A549 (cell line): Measurements from ENCODE around the gene CRMP1. TPM values are rescaled to one million over a fixed set of nuclear protein-coding genes. Genes with fewer than 3 reads are reported as not detected.

ENCODE experiments used
- ATAC-seq, 2 experiments: fragments of 200-7000 bp in 1 of 2; fragments of >200 bp in 1 of 2; cut with Nextera tagmentation in 1 of 2; cut with Tn5 transposase in 1 of 2; 3 replicates each; pipeline versions ENCODE4 v1.8.0 to v1.9.1; 2018 to 2020; ENCODE audit warnings: mild to moderate bottlenecking in 1 of 2, moderate library complexity in 1 of 2
- CTCF ChIA-PET: fragments of 300-600 bp; sonication (Branson Sonifier 250); formaldehyde crosslinking; extraction: SDS; loops from one replicate; lab custom pipeline; 2021; ENCODE audit warnings: antibody characterized with exemption, inconsistent platforms; lab: Yijun Ruan, JAX
- POLR2A ChIA-PET: fragments of 350-600 bp; formaldehyde crosslinking; extraction: SDS; loops from one replicate; lab custom pipeline; 2021; ENCODE audit warnings: antibody characterized with exemption, inconsistent platforms; lab: Yijun Ruan, JAX
- DNase-seq, 2 experiments: peaks; one replicate each; pipeline versions ENCODE4 v3.0.0 to v3.0.0-alpha.2; 2011 to 2016; ENCODE audit warnings: low read depth in 1 of 2, low spot score in 1 of 2
- FAIRE-seq: peaks from 2 replicates; lab custom pipeline; 2011; peaks lifted over from hg19 to GRCh38; lab: Jason Lieb, UNC
- H3K27ac ChIP-seq, 2 experiments: fragments of >200 bp; sonication (Bioruptor Twin); formaldehyde crosslinking; 3 replicates each; pipeline ENCODE4 v1.5.1; 2016 to 2017
- H3K4me1 ChIP-seq: fragments of >200 bp; sonication (Bioruptor Twin); formaldehyde crosslinking; 3 replicates; pipeline ENCODE4 v1.6.1; 2016
- H3K4me2 ChIP-seq: fragments of >200 bp; sonication (Bioruptor Twin); formaldehyde crosslinking; 3 replicates; pipeline ENCODE4 v1.6.1; 2016
- H3K4me3 ChIP-seq: fragments of >200 bp; sonication (Bioruptor Twin); formaldehyde crosslinking; 3 replicates; pipeline ENCODE4 v1.5.1; 2016
- H3K9me3 ChIP-seq: fragments of >200 bp; sonication (Bioruptor Twin); formaldehyde crosslinking; 3 replicates; pipeline ENCODE4 v1.6.1; 2016
- CBX2 ChIP-seq: fragments of 200-600 bp; sonication (generic); IDR thresholded peaks from 2 replicates; pipeline ENCODE4 v1.6.1; 2016; ENCODE audit warnings: low read depth, mild to moderate bottlenecking, borderline replicate concordance
- CBX8 ChIP-seq: fragments of 200-600 bp; sonication (generic); IDR thresholded peaks from 2 replicates; pipeline ENCODE4 v1.6.1; 2016
- CEBPB ChIP-seq, 2 experiments: fragments of >200 bp in 1 of 2; sonication (Bioruptor Twin) in 1 of 2; formaldehyde crosslinking in 1 of 2; IDR thresholded peaks; 2 replicates each; pipeline ENCODE4 v1.6.1; 2012 to 2016
- CHD2 ChIP-seq: fragments of 150-350 bp; IDR thresholded peaks from 2 replicates; pipeline ENCODE4 v1.6.1; 2014; ENCODE audit warnings: low read length; ENCODE audit not compliant: partially characterized antibody
- EHF ChIP-seq: fragments of 250-450 bp; sonication (Bioruptor Pico); IDR thresholded peaks from 2 replicates; pipeline ENCODE4 v1.5.0; 2020; ENCODE audit warnings: mild to moderate bottlenecking
- EHMT2 ChIP-seq: fragments of 200-600 bp; sonication (generic); IDR thresholded peaks from 2 replicates; pipeline ENCODE4 v1.6.1; 2016; ENCODE audit warnings: antibody characterized with exemption, low read depth, mild to moderate bottlenecking, moderate library complexity
- EP300 ChIP-seq, 2 experiments: fragments of >200 bp; sonication (Bioruptor Twin); formaldehyde crosslinking; IDR thresholded peaks; 2 replicates in 1 of 2; 3 replicates in 1 of 2; pipeline ENCODE4 v1.6.1; 2016 to 2017
- ESRRA ChIP-seq: fragments of 150-350 bp; IDR thresholded peaks from 2 replicates; pipeline ENCODE4 v1.6.1; 2014; ENCODE audit warnings: mild to moderate bottlenecking, low read length, borderline replicate concordance
- FOSB ChIP-seq: fragments of 250-450 bp; sonication (Bioruptor Pico); IDR thresholded peaks from 2 replicates; pipeline ENCODE4 v1.5.0; 2020; ENCODE audit warnings: mild to moderate bottlenecking, moderate library complexity
- FOXS1 ChIP-seq: fragments of 250-450 bp; sonication (Bioruptor Pico); IDR thresholded peaks from 2 replicates; pipeline ENCODE4 v1.5.0; 2020; ENCODE audit warnings: mild to moderate bottlenecking, moderate library complexity
- GATA3 ChIP-seq: IDR thresholded peaks from 2 replicates; pipeline ENCODE4 v1.6.1; 2012; ENCODE audit warnings: borderline replicate concordance
- HOXA7 ChIP-seq: fragments of 250-450 bp; sonication (Bioruptor Pico); IDR thresholded peaks from 2 replicates; pipeline ENCODE4 v1.5.0; 2020; ENCODE audit warnings: mild to moderate bottlenecking, moderate library complexity
- KDM5A ChIP-seq: fragments of 200-600 bp; sonication (generic); IDR thresholded peaks from 2 replicates; pipeline ENCODE4 v1.6.1; 2016; ENCODE audit warnings: antibody characterized with exemption, mild to moderate bottlenecking
- MAZ ChIP-seq: fragments of 150-350 bp; IDR thresholded peaks from 2 replicates; pipeline ENCODE4 v1.6.1; 2014; ENCODE audit warnings: antibody characterized with exemption, low read depth, low read length, borderline replicate concordance
- NFE2L2 ChIP-seq: fragments of 150-350 bp; conservative IDR thresholded peaks from 2 replicates; pipeline ENCODE4 v1.6.1; 2014; ENCODE audit warnings: low read length
- NPAS2 ChIP-seq: fragments of 250-450 bp; sonication (Bioruptor Pico); IDR thresholded peaks from 2 replicates; pipeline ENCODE4 v1.8.0; 2022; ENCODE audit warnings: mild to moderate bottlenecking, moderate library complexity, borderline replicate concordance
- PHF8 ChIP-seq: fragments of 200-600 bp; sonication (generic); IDR thresholded peaks from 2 replicates; pipeline ENCODE4 v1.6.1; 2016; ENCODE audit warnings: low read depth, mild to moderate bottlenecking, antibody characterized with exemption, moderate library complexity, borderline replicate concordance
- POLR2A ChIP-seq: IDR thresholded peaks from 2 replicates; pipeline ENCODE4 v1.6.1; 2012; ENCODE audit warnings: mild to moderate bottlenecking, low read length
- SREBF2 ChIP-seq: fragments of 450-650 bp; IDR thresholded peaks from 2 replicates; pipeline ENCODE4 v1.6.1; 2014; ENCODE audit warnings: mild to moderate bottlenecking, moderate library complexity
- TFCP2L1 ChIP-seq: fragments of 250-450 bp; sonication (Bioruptor Pico); IDR thresholded peaks from 2 replicates; pipeline ENCODE4 v1.5.0; 2021; ENCODE audit warnings: mild to moderate bottlenecking
- TP53 ChIP-seq: fragments of 250-450 bp; sonication (Bioruptor Pico); IDR thresholded peaks from 2 replicates; pipeline ENCODE4 v1.5.0; 2021; ENCODE audit warnings: mild to moderate bottlenecking, moderate library complexity
- ZFP36 ChIP-seq: fragments of 450-650 bp; IDR thresholded peaks from 2 replicates; pipeline ENCODE4 v1.6.1; 2014; ENCODE audit warnings: borderline replicate concordance; ENCODE audit not compliant: partially characterized antibody
- WGBS: methylation state at CpG from one replicate; pipeline ENCODE4 v1.1.6; 2017; ENCODE audit errors: missing lambda C conversion rate; 5-methylcytosine and 5-hydroxymethylcytosine counted together
- polyA plus RNA-seq, 4 experiments: library from polyadenylated mRNA; depleted of rRNA in 3 of 4; stranded (reverse); fragments of >200 nt; fragmentation: RNase III in 1 of 4; extraction: RNeasy Plus Mini Kit Qiagen cat#74134 plus additional on column Dnase treatment in 1 of 4; gene quantifications; 2 replicates in 3 of 4; 3 replicates in 1 of 4; pipeline ENCODE4 v1.2.3, GENCODE V29; 2011 to 2017
- TF ChIP-seq, protein P1 (sequence below): fragments of >200 bp; sonication (Bioruptor Twin); formaldehyde crosslinking; IDR thresholded peaks from 3 replicates; pipeline ENCODE4 v1.5.1; 2016
- TF ChIP-seq, protein P2 (sequence below): fragments of 450-650 bp; IDR thresholded peaks from 2 replicates; pipeline ENCODE4 v1.6.1; 2014; ENCODE audit warnings: antibody characterized with exemption
- TF ChIP-seq, protein P3 (sequence below): fragments of 250-450 bp; sonication (Bioruptor Pico); IDR thresholded peaks from 2 replicates; pipeline ENCODE4 v1.5.0; 2020; ENCODE audit warnings: low read depth, mild to moderate bottlenecking, moderate library complexity
- TF ChIP-seq, protein P4 (sequence below): fragments of 200-600 bp; sonication (generic); IDR thresholded peaks from 2 replicates; pipeline ENCODE4 v1.6.1; 2016; ENCODE audit warnings: antibody characterized with exemption, mild to moderate bottlenecking, moderate library complexity
- TF ChIP-seq, protein P5 (sequence below): IDR thresholded peaks from 2 replicates; pipeline ENCODE4 v1.6.1; 2012; ENCODE audit warnings: low read depth, borderline replicate concordance

CRMP1 gene
- polyA plus RNA-seq, 2 of the 4 experiments (the other 2 are of a cell fraction), result 0.74 to 0.80 TPM

DNA sequence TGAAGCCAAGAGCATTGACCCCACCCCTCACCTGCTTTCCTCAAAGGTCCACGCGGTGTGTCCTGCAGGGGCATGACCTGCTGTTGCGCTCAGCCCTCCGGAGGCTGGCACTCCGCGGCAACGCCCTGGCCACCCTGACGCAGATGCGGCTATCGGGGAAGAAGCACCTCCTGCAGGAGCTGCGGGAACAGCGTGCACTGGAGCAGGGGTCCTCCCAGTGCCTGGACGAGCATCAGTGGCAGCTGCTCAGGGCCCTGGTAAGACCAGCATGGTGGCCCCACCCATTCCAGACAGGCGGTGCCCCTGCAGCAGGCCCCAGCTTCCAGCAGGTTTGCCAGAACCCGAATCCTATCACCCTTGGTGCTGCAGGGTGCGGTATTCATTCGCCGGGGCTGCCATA lies 95.9 kb downstream of the CRMP1 start:
- ChIA-PET CTCF (no interaction called here), POLR2A (no interaction called here)
- 100% methylated on average over 1 of the region's 18 CpGs for WGBS
- H3K4me2 ChIP-seq, result no peak overlapping the region
- H3K4me3 ChIP-seq, result no peak overlapping the region
- FAIRE-seq (no peak), ATAC-seq (no peak), DNase-seq (no peak)
- no peaks in the 10 kb centered on the region for H3K9me3 ChIP-seq
- TF ChIP-seq CEBPB (IDR thresholded peaks at IDR 0.05) (no peak), NPAS2 (CRISPR knock-in tag) (no peak), EHF (CRISPR knock-in tag) (no peak), MAZ (no peak), EP300 (IDR thresholded peaks at IDR 0.05) (no peak), CHD2 (no peak), KDM5A (no peak), FOXS1 (CRISPR knock-in tag) (no peak), GATA3 (no peak), HOXA7 (CRISPR knock-in tag) (no peak), TP53 (CRISPR knock-in tag) (no peak), ZFP36 (no peak), EHMT2 (no peak), FOSB (no peak)
- TF ChIP-seq, protein P1, sequence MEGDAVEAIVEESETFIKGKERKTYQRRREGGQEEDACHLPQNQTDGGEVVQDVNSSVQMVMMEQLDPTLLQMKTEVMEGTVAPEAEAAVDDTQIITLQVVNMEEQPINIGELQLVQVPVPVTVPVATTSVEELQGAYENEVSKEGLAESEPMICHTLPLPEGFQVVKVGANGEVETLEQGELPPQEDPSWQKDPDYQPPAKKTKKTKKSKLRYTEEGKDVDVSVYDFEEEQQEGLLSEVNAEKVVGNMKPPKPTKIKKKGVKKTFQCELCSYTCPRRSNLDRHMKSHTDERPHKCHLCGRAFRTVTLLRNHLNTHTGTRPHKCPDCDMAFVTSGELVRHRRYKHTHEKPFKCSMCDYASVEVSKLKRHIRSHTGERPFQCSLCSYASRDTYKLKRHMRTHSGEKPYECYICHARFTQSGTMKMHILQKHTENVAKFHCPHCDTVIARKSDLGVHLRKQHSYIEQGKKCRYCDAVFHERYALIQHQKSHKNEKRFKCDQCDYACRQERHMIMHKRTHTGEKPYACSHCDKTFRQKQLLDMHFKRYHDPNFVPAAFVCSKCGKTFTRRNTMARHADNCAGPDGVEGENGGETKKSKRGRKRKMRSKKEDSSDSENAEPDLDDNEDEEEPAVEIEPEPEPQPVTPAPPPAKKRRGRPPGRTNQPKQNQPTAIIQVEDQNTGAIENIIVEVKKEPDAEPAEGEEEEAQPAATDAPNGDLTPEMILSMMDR, result no peak
- TF ChIP-seq, protein P2, sequence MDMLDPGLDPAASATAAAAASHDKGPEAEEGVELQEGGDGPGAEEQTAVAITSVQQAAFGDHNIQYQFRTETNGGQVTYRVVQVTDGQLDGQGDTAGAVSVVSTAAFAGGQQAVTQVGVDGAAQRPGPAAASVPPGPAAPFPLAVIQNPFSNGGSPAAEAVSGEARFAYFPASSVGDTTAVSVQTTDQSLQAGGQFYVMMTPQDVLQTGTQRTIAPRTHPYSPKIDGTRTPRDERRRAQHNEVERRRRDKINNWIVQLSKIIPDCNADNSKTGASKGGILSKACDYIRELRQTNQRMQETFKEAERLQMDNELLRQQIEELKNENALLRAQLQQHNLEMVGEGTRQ, result no peak
- H3K4me1 ChIP-seq, result no peaks in the 10 kb centered on the region
- no peak overlapping the region for H3K27ac ChIP-seq

DNA sequence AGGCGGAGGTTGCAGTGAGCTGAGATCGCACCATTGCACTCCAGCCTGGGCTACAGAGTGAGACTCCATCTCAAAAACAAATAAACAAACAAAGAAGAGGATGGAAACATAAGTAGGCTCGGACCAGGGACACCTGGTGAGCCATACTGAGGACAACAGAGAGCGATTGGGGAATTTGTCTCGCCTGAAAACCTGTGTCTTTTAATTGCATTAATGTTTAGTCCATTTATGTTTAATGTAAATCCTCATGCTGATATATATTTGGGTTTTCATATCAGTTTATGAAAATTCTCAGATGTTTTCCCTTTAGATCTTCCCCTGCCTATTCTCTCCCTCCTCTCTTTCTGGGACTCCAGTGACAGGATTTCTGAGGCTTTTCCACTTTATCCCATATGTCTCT lies 97.3 kb downstream of the CRMP1 start:
- WGBS, result 85% methylated on average over 5 of the region's 5 CpGs
- TF ChIP-seq, protein P3, sequence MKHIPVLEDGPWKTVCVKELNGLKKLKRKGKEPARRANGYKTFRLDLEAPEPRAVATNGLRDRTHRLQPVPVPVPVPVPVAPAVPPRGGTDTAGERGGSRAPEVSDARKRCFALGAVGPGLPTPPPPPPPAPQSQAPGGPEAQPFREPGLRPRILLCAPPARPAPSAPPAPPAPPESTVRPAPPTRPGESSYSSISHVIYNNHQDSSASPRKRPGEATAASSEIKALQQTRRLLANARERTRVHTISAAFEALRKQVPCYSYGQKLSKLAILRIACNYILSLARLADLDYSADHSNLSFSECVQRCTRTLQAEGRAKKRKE (CRISPR knock-in tag), result no peak
- TF ChIP-seq POLR2A (no peak), MAZ (no peak), PHF8 (no peak), SREBF2 (no peak), HOXA7 (CRISPR knock-in tag) (no peak), CBX2 (no peak), ESRRA (no peak), CBX8 (no peak), FOSB (no peak), TFCP2L1 (no peak), NPAS2 (CRISPR knock-in tag) (no peak), NFE2L2 (no peak)
- TF ChIP-seq, protein P4, sequence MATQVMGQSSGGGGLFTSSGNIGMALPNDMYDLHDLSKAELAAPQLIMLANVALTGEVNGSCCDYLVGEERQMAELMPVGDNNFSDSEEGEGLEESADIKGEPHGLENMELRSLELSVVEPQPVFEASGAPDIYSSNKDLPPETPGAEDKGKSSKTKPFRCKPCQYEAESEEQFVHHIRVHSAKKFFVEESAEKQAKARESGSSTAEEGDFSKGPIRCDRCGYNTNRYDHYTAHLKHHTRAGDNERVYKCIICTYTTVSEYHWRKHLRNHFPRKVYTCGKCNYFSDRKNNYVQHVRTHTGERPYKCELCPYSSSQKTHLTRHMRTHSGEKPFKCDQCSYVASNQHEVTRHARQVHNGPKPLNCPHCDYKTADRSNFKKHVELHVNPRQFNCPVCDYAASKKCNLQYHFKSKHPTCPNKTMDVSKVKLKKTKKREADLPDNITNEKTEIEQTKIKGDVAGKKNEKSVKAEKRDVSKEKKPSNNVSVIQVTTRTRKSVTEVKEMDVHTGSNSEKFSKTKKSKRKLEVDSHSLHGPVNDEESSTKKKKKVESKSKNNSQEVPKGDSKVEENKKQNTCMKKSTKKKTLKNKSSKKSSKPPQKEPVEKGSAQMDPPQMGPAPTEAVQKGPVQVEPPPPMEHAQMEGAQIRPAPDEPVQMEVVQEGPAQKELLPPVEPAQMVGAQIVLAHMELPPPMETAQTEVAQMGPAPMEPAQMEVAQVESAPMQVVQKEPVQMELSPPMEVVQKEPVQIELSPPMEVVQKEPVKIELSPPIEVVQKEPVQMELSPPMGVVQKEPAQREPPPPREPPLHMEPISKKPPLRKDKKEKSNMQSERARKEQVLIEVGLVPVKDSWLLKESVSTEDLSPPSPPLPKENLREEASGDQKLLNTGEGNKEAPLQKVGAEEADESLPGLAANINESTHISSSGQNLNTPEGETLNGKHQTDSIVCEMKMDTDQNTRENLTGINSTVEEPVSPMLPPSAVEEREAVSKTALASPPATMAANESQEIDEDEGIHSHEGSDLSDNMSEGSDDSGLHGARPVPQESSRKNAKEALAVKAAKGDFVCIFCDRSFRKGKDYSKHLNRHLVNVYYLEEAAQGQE, result no peak
- TF ChIP-seq, protein P5, sequence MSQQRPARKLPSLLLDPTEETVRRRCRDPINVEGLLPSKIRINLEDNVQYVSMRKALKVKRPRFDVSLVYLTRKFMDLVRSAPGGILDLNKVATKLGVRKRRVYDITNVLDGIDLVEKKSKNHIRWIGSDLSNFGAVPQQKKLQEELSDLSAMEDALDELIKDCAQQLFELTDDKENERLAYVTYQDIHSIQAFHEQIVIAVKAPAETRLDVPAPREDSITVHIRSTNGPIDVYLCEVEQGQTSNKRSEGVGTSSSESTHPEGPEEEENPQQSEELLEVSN, result no peak
- no peaks in the 10 kb centered on the region for H3K4me1 ChIP-seq
- ChIA-PET CTCF (interaction anchor here (0.7 kb wide), 1 partner anchor 746 kb away, joined by 3 read pairs; no protein-coding TSS in a partner anchor), POLR2A (no interaction called here)
- H3K9me3 ChIP-seq, result no peaks in the 10 kb centered on the region
- H3K4me3 ChIP-seq, result no peak overlapping the region
- no peak for DNase-seq
- no peak for FAIRE-seq
- H3K27ac ChIP-seq, result no peak overlapping the region
- no peak for ATAC-seq
- no peak overlapping the region for H3K4me2 ChIP-seq
